ENCODE data around the gene ACSBG1. TPM values are rescaled to one million over a fixed set of nuclear protein-coding genes. Genes with fewer than 3 reads are reported as not detected.

The ACSBG1 gene
- total and polyA plus RNA-seq, 10 of the 15 experiments (the other 5 are each of a cell fraction or from before 2014, with no cell fraction given), result 0.11 to 0.75 (median 0.42) TPM

- H3K9me3 ChIP-seq (replicated peaks; ENCODE audit: control insufficient read depth, insufficient read depth, low read length), result no peaks in the 10 kb centered on the region
- ATAC-seq (peak; percentile 91), FAIRE-seq (peak; percentile 31), DNase-seq (ENCODE audit: low read depth, low spot score) (peak; percentile 80)
- in situ Hi-C loops (cut with MboI) (no loop called here), intact Hi-C loops (cut with micrococcal nuclease; ENCODE audit: unreplicated experiment) (loop anchor here (2.0 kb wide), 1 partner anchor 18 kb away; the partner anchor contains the start of gene CIB2)
- peaks cover 13% of the 10 kb centered on the region for H3K4me1 ChIP-seq (ENCODE audit: control insufficient read depth, insufficient read depth, low read length)
- no peaks in the 10 kb centered on the region; a peak in 1 of 4 replicates for H3K36me3 ChIP-seq (ENCODE audit: control insufficient read depth in 2 of 2, insufficient read depth in 2 of 2, low read length in 1 of 2)
- ChIA-PET POLR2A (interaction anchor here (0.7 to 4.8 kb wide), 12 partner anchors 14 to 83 kb away, joined by 3 to 75 read pairs (median 6); no protein-coding TSS in a partner anchor), CTCF (interaction anchor here (1.1 to 4.5 kb wide), 9 partner anchors 15 to 84 kb away, joined by 3 to 38 read pairs (median 5); partner anchors contain the start of gene CIB2), SMC1A (ENCODE audit: uncharacterized antibody, unreplicated experiment) (interaction anchor here (0.9 to 8.2 kb wide), 8 partner anchors 9 to 81 kb away, joined by 3 to 152 read pairs (median 3); no protein-coding TSS in a partner anchor), RAD21 (ENCODE audit: unreplicated experiment) (interaction anchor here (0.5 to 7.3 kb wide), 13 partner anchors 11 to 442 kb away, joined by 3 to 53 read pairs (median 5); partner anchors contain the start of gene CIB2)
- WGBS (ENCODE audit: insufficient coverage, insufficient replicate concordance, low lambda C conversion rate, missing lambda C conversion rate), result 1% methylated on average over 46 of the region's 79 CpGs
- peak within 1 kb of the TSS; percentile 88 for H2AFZ ChIP-seq (ENCODE audit: control insufficient read depth, low read depth, low read length)
- BruUV-seq (replicated peaks), result TSS peak; percentile 72
- H3K27ac ChIP-seq (ENCODE audit: control insufficient read depth, insufficient read depth), result peak within 1 kb of the TSS; percentile 84
- H3K4me3 ChIP-seq, result peak within 1 kb of the TSS; percentile 87
- H3K9ac ChIP-seq (ENCODE audit: control insufficient read depth, insufficient read depth, low read length), result peak within 1 kb of the TSS; percentile 85
- H3K79me2 ChIP-seq (ENCODE audit: control insufficient read depth, insufficient read depth, low read length), result peaks cover 53% of the 10 kb centered on the region
- H3K4me2 ChIP-seq (ENCODE audit: control insufficient read depth, insufficient read depth), result peak within 1 kb of the TSS; percentile 92
- H3K27me3 ChIP-seq (replicated peaks in 1 of 2; ENCODE audit: control insufficient read depth in 2 of 2, insufficient read depth in 2 of 2, low read length in 1 of 2), result no peaks in the 10 kb centered on the region
- H4K20me1 ChIP-seq (ENCODE audit: control insufficient read depth, insufficient read depth), result no peaks in the 10 kb centered on the region
- TF ChIP-seq POLR2AphosphoS5 (IDR thresholded peaks at IDR 0.05; ENCODE audit: low read length) (peak; percentile 93), GABPA (IDR thresholded peaks at IDR 0.05; ENCODE audit: low read depth) (peak; percentile 76), SREBF2 (IDR thresholded peaks at IDR 0.05; ENCODE audit: low read length) (no peak), TCF12 (IDR thresholded peaks at IDR 0.05; ENCODE audit: low read depth, low read length) (0 out of 2 replicates have a peak, but pooled peaks have one; percentile 2), POLR2A (IDR thresholded peaks at IDR 0.05; ENCODE audit: low read depth, low read length) (peak; percentile 94), EZH2 (IDR thresholded peaks at IDR 0.05; ENCODE audit: borderline replicate concordance, control insufficient read depth, low read depth, low read length) (no peak), CUX1 (IDR thresholded peaks at IDR 0.05; ENCODE audit: insufficient replicate concordance, low read depth, low read length) (no peak), YY1 (IDR thresholded peaks at IDR 0.05; ENCODE audit: low read depth, low read length) (peak; percentile 17; the same call in 1 of the 2 replicates), ESRRA (IDR thresholded peaks at IDR 0.05; ENCODE audit: low read length) (no peak; the same call in 1 of the 2 replicates), SMARCA5 (IDR thresholded peaks at IDR 0.05) (peak; percentile 71; the same call in 1 of the 2 replicates), SIN3A (IDR thresholded peaks at IDR 0.05; ENCODE audit: low read depth, low read length) (peak; percentile 31; the same call in 1 of the 2 replicates), RCOR1 (conservative IDR thresholded peaks at IDR 0.05; ENCODE audit: low read depth, low read length) (no peak), ZNF687 (IDR thresholded peaks at IDR 0.05) (peak; percentile 84)
Observed at GRCh38 chr15:78149068-78149804, 85.1 kb downstream of the ACSBG1 start, which contains the start of gene IDH3A. IDH3A (plus strand) TSS chr15:78149362; CDS start chr15:78149404, 42 bp downstream.

Data from GM12878 (cell line).